ENCODE results near the gene POLR2B.
"Not testable (repeated sequence)": the region's sequence is repeated elsewhere in the genome, so short reads cannot be mapped to it uniquely, and the experiment has no call there.

POLR2B gene

DNA sequence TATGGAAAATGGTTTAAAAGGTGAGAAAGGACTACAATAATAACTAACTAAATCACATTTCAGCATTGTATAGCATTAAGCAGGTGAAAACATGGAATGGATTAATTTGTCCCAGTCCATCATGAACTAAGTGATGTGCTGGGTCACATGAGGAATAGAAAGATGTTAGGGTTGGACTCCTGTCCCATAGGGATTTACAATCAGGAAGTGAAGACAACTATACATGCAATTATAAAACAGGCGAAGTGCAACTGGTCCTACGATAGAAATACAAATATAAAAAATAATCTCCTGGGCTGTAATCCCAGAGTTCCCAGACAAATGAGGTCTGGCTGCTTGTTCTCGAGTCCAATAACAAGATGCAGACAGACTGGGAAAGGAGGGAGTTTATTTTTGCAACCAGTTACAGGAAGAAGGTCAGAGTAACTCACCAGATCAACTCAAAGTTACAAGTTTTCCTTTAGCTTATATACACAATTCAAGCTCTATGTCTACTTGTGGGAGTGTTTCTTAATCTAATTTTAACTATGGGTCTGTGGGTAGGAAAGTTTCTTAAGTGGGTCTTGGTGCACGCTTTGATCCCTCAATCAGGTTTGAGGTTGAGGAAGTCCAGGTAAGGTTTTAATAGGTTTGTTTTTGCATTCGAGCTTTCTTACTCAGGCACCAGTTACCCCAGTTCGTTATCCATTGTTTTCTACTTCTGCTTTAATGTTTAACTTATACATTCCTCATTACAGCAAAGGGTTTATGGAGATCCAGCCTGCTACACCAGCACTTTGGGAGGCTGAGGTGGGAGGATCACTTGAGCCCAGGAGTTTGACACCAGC, 81.4 kb downstream of the POLR2B start:
- DNase-seq, result no peak

- not testable (repeated sequence) for DNase-seq
Observed at GRCh38 chr4:57060717-57061067, 82.0 kb downstream of the POLR2B start.

DNA sequence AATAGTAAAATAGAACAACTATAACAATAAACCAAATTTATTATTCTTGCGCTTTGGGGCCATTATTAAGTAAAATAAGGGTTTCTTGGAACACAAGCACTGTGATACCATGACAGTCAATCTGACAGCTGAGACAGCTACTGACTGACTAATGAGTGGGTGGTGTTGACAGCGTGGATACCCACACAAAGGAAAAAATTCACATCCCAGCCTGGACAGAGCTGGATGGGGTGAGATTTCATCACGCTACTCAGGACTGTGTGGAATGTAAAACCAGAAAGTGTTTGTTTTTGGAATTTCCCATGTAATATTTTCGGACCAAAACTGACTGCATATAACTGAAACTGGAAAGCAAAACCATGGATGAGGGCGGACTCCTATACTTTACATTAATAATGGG, 82.7 kb downstream of the POLR2B start:
- DNase-seq, result no peak

GRCh38 chr4:57063518-57063917, 84.8 kb downstream of the POLR2B start:
- DNase-seq, result no peak

DNA sequence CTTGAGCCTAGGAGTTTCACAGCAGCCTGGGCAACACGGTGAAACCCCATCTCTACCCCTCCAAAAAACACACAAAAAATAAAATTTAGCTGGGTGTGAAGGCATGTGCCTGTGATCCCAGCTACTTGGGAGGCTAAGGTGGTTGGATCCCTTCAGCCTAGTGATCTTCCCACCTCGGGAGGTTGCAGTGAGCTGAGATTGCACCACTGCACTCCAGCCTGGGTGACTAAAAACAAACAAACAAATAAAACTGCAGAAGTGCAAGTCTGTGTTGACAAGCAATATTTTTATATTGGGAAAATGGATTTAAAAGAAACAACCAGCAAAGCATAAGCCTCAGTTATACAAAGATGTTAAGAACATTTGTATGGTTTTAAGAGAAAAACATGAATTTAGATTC, 85.4 kb downstream of the POLR2B start:
- DNase-seq, result no peak

GRCh38 chr4:57064811-57065711, 86.4 kb downstream of the POLR2B start:
- DNase-seq, result no peak

DNA sequence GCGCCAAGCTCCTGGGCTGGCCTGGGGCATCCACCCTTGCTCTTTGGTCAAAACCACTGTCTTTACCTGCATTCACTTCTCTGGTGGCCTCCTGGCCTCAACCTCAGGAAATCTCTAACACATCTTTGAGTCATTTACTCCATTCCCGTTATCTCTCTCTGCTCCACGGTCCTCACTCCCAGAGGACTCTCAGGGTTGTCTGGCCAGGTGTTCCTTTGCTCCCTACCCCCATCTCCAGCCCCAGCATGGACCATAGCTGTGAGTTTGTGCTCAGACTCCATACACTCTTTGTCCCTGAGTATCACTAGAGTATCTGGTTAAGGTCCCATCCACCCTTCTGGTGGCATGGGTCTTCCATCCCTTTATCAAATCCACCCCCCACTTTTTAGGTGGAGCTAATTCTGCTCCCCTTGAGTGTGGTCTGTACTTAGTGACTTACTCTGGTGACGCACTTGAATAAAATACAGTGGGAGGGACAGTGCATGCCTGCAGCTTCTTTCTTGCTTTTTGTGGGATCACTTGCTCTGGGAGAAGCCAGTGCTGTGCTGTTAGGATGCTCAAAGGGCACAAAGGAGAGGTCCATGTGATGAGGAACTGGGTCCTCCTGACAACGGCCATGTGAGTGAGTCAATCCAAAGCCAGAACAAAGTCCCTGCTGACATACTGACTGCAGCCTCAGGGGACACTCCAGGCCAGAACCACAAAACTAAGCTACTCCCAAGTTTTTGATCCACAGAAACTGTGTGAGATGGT, 87.2 kb downstream of the POLR2B start:
- no peak for DNase-seq

- no peak for DNase-seq
Observed at GRCh38 chr4:57068237-57068981, 89.7 kb downstream of the POLR2B start.

DNA sequence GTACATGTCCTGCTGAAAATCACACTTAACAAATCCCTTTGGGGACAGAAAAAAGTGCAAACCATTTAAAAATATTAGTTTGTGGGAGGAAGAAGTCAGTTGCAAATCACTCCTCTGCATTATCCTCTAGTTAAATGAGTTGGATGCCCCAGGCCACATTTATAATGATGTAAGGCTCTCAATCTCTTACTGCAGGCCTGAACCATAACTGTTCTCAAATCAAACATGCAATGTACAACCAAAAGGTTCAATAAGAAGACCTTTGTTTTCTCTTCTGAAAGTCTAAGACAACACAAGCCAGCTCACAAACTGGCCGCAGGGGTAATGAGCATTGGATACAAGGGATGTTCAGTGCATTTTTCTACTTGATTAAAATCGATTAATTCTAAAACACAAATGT, 91.8 kb downstream of the POLR2B start:
- no peak for DNase-seq

GRCh38 chr4:57071326-57071725, 92.6 kb downstream of the POLR2B start:
- DNase-seq, result no peak

DNA sequence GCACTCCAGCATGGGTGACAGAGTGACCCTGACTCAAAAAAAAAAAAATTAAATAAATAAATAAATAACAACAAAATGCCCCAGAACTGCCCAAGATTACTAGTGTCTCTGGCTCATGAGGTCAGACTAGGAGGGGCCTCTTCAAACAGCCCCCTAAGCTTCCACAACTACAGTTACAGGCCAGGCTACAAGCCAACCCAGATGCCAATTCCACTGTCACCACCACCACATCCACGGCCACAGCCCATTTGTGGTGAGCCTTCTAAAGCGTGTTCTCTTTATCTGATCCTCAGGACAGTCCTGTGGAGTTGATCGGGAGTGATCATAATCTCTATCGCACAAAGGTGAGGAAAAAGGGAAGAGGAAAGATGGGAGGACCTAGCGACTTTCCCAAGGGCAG, 94.9 kb downstream of the POLR2B start:
- no peak for DNase-seq

DNA sequence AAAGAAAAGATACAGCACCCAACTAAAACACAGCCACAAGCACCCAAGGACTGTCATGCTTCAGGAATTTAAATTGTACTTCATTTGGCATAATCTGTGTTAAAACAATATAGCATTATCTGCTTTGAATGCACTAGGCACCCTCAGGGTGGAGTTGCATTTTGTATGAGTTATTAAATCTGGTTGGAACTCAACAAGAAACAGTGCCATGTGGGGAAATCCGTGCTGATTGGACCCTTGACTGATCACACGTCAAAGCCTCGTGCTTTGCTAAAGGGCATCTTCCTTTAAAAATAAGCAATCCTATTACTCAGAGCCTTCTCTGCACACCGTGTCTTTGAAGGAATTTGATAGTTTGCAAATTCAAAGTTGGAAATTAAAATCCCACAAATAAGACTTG, 96.0 kb downstream of the POLR2B start:
- DNase-seq, result no peak

DNA sequence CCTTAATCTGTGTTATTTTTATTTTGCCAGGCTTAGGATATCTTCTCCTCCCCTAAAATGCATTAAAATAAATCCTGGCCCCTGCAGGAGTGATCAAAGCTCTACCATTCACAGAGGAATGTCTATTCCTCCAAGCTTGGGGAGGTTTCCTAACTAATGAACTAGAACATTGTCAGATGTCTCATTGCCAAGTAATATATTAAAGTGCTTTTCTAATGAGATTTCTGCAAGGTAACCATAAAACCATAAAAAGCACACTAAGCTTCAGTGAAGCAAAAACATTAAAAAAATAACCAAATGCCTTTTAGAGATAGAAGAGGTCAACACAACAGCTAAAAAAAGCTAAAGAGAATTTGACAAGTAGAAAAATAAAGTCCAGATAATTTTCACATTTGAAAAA, 96.7 kb downstream of the POLR2B start:
- DNase-seq, result no peak

GRCh38 chr4:57076646-57077045, 98.0 kb downstream of the POLR2B start:
- no peak for DNase-seq

DNA sequence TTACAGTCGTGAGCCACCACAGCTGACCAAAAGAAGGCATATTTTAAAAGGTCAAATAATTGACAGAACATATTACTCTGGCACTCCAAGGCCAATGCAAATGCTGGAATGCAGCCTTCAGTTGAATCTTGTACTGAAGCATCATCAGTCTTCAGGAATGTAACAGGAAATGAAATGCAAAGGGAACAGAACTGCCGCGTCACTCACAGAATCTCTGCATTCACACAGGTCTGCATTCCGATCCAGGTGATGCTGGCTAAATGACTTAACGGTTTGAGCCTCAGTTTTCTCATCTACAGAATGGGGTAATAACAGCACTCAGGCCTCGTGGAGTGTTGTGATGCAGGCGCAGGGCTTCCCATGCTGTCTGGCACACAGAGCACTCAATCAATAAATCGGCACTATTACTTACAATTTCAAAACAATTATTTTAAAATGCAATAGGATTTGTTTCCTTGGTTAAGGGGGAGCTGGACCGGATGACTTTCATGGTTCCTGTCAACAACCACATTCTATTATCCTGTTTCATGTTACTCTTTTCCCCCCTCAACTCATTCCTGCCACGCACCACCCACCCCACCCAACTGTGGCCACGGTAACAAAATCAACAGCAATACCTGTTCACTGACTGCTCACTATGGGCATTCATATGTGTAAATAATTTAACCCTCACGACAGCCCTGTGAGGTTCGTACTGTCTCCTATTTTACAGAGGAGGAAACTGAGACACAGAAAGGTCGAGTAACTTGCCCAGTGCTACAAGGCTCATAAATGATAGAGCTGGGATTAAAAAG, 99.1 kb downstream of the POLR2B start:
- DNase-seq, result no peak

DNA sequence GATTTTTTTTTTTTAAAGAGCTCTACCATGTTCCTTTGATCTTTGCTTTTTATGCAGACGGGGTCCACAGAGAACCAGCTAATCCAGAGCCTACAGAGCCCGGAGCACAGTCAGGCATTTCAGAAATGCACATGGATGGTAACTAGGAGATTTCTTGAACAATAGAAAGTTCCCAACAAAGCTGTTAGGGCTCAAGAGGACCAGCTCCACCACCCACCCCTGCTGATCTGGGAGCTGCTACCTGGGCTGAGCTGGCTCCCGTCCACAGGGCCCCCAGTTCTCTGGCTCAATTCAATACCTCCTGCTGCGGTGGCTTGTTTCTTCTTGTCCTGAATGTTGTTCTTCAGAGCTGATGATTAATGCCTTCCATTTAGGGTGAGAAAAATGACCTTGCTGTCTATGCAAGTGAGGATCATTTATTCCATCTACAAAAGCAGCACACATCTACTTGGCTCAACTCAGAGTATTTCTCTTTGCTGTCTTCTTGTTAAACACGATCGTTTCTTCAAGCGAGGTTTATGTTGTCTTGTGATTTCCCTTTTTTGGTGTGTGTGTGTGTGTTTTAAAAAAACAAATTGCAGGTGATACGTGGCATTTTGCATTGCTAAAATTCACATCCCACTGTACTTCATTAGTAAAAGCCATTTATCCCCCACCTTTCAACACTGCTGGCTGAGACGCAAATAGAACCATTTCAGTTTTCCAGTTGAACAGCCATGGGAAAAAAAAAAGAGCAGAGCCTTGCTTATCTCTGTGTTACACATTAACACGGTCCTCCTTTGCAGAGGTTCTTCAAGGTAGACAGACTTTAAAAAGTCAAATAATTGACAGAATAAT, 100.2 kb downstream of the POLR2B start:
- DNase-seq, result no peak

Measured in CD4-positive, alpha-beta T cell treated with Interleukin-6 for 4 hours (primary cell).